ENCODE data around the gene MASP1.

MASP1 gene

GRCh38 chr3:187293516-187294430, 2.2 kb upstream of the MASP1 start:
- DNase-seq (ENCODE audit: low read depth): no peak

DNA sequence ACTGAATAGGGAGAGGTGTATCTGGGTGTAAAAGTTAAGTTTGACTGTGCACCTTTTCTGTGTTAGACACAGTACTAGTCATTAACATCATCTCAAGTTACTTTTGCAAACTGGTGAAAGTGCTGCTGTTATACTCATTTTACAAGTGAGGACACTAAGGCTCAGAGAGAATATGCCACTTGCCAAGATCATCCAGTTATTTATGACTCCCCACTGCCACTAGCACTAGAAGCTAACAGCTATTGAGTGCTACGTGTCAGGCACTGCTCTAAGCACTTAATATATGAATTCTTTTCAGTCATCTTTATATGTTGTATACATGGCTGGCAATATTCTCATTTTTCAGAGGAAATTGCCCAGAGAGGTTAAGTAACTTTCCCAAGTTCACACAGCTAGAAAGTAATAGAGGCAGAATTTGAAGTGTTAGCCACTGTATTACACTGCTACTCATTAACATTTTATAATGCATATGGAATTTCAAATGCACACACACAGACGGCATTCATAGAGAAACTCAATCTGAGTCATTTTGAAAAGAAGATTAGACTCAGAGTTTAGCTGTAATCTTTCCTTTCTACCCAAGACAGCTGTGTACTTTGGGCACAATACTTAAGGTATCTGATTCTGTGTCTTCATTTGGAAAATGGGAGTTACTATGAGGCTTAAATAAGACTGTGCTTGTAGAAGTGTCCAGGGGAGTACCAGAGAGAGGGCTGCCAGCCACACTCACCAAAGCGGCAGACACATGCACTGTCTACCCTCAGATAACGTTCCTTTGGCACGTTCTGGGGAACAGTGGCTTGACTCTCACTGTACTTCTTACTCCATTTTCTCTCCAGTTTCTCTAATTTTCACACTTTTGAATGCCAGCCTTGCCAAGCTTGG, 1.3 kb upstream of the MASP1 start:
- no peak for DNase-seq (ENCODE audit: low read depth)

GRCh38 chr3:187292181-187292580, 644 bp upstream of the MASP1 start:
- no peak for DNase-seq (ENCODE audit: low read depth)

GRCh38 chr3:187291001-187291511, 481 bp downstream of the MASP1 start:
- DNase-seq (ENCODE audit: low read depth): no peak

- DNase-seq (ENCODE audit: low read depth): no peak
Observed at GRCh38 chr3:187290503-187290902, 1.0 kb downstream of the MASP1 start.

DNA sequence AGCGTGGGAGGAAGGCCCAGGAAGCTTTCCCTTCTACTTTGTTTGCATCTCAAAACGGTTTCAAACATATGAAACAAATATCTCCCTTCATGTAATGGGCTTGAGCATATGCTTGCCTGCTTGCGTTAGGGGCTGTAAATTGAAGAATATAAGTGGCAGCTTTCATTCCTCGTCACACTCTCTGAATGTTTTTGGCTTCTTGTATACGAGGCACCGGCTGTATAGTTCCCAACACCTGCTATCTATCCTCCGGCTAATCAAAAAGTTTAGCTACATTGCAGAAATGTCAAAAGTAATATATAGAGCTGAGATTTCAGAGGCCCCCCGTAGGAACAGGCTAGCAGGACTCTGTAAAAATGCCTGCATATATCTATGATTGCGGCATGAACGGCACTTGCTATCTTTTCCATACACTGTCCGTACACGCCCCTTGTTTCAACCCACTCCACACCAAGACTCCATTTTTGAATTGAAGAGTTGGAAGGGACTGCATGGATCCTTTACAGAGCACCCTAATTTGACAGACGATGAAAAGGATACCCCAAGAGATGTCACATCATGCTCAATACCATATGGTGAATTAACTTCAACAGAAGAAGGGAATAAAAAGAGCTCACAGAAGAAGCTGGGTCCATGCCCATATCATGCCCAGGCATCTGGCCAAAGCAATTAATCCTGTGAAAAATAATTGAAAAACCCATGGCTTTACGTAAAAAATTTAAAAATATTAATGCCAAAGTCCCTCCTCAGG, 2.5 kb downstream of the MASP1 start:
- DNase-seq (ENCODE audit: low read depth): no peak

DNA sequence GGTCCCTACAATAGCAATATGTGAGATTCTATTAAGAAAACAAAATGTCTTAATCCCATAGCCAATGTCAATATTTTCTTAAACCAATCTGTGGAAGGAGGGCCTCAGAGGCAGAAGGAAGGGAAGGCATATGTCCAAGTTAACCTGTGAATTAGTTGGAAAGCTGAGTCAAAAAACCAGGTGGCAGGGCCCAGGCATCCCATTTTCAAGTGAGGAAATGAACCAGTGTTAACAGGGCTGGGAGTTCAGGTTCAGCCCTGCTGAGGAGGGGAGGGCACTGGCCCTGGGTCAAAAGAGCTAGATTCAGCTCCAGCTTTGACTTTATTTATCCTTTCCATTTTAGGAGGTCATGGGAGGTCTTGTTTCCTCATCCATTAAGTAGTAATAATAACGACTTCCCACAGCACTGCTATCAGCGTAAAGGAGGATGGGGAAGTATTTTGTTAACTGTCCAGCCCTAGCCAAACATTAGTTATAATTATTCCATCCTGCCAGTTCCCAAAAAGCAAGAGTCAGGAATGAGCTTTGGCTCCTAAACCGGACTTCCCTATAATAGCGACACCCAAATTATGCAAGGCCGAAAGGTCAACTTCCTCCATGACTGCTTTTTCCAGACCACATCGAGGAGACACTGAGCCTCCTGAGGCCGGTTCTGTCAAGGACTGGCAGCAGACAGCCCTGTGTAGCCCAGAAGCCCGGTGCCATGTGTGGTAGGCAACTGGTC, 3.2 kb downstream of the MASP1 start:
- DNase-seq (ENCODE audit: low read depth): no peak

DNA sequence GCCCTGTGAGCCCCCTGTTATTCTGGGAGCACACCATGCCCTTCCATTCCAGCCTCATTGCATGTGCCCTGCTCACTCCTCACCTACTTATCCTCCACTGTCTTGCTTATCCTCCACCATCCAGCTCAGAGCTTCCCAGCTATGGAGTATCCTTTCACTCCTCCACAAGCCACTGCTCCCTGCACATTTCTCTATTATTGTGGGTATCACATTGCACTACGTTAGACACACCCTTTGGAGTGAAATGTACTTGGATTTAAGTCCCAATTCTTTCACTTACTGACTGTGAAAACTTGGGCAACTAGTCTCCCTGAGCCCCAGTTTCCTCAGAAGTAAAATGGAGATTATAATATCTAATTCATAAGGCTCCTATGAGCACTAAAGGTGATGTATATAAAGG, 4.3 kb downstream of the MASP1 start:
- no peak for DNase-seq (ENCODE audit: low read depth)

- no peak for DNase-seq (ENCODE audit: low read depth)
Observed at GRCh38 chr3:187286467-187287059, 5.0 kb downstream of the MASP1 start.

- no peak for DNase-seq (ENCODE audit: low read depth)
Observed at GRCh38 chr3:187281191-187281714, 10.3 kb downstream of the MASP1 start.

DNA sequence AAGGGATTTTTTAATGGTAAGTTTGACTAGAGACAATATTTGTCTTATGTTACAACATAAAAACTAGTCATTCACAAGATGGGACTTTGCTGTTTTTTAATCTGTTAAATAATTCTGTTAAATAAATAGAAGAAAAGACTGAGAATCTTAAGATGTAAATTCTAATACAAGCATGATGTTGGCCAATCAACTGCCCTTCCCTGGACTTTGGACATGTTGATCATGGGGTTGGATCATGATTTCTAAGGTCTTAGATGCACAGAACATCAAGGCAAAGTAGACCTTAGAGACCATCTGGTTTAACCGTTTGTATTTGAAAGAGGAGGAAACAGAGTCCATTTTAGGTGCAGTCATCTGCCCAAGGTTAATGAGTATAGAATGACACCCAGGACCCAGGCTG, 10.9 kb downstream of the MASP1 start:
- no peak for DNase-seq (ENCODE audit: low read depth)

GRCh38 chr3:187277129-187277462, 14.4 kb downstream of the MASP1 start:
- DNase-seq (ENCODE audit: low read depth): no peak

DNA sequence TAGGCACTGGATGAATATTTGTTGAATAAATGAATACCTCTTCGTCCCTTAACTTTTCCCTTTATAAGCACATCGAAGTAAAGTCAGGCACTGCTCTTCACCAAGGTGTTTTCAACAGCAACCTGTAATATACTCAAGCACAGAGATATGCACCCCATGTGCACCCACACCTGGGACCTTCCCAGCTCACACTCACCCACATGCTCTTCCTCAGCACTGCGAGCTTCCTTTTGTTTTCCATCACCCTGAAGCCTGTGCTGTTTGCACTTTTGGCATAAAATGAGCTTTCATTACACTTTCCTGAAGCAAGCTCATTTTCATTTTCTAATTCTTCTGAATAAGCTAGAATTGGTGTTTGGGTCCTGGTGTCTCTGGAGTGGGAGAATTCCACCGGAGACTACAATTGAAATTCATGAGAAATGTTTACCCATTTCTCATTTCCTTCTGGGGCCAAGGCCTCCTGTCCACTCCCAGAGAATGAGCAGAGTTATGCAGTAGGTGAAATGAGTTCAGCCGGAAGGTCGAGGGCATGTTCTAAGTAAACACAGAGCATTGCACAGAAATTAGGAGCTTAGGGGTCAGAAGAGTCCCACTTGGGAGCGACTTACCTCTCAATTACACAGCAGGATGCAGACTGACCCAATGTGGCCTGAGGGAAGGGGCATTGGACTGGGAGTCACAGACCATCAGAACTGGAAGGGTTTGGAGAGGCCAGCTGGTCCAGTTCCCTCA, 15.0 kb downstream of the MASP1 start:
- no peak for DNase-seq (ENCODE audit: low read depth)

DNA sequence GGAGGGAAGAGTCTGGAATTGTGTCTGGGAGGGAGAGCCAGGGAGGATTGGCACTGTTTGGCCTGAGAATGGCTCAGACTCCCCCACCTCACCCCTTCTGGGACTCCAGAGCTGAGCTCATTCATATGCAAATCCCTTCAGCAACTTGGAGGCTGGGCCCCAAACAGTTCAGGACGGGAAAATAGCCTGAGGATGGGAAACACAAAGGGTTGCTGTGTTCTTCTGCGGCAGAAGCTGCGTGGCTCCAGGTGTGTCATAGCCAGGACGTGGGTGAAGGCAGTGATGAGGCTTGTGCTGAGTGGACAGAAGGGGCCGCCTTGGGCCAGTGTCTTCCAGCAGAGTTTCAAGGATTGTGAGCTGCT, 16.6 kb downstream of the MASP1 start:
- no peak for DNase-seq (ENCODE audit: low read depth)

DNA sequence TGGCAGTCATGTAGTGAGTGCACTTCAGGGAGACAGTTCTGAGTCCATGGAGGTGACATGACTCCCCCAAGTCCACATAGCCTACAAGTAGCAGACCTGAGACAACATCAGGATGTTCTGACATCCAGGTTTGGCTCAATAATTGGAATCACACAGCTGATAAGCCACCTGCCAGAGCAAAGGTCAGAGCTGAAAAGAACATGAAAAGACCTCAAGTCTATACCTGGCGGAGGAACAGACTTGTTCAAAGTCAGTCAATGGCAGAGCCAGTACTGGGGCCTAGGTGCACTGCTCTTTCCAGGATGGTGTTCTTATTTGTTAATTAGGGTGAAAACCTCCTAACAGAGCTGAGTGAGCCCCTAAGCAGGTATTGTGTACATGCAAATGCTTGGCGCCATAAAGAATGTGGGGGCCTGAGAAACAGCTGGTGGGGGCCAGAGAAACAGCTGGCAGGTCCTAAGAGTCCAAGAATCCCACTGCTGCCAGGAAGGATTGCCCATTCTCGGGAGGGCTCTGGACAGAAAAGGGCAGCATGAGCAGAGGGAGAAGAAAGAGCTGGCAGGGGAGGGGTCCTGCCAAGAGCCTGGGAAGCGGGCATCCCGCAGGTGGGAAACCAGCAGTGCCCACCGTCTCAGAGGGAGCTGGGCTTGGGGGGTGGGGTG, 17.1 kb downstream of the MASP1 start:
- no peak for DNase-seq (ENCODE audit: low read depth)

- DNase-seq (ENCODE audit: low read depth): no peak
Observed at GRCh38 chr3:187271582-187271981, 20.0 kb downstream of the MASP1 start.

DNA sequence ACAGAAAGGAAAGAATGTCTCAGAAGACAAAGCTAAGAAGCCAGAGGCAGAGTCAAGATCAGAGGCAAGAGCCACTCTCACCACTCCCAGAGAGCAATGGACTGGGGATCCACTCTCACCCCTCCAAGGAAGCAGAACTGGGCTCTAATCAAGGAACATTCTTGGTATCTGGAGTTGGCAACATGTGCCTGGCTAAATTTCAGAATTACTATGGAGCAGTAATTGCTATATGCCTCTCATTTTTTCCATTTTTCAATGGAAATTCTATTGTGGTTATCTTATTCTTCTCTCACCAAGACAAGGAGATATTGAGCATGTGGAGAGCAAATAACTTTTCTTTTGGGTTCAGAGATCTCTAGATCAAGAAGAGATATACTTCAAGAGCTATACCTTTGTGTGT, 22.1 kb downstream of the MASP1 start:
- no peak for DNase-seq (ENCODE audit: low read depth)

DNA sequence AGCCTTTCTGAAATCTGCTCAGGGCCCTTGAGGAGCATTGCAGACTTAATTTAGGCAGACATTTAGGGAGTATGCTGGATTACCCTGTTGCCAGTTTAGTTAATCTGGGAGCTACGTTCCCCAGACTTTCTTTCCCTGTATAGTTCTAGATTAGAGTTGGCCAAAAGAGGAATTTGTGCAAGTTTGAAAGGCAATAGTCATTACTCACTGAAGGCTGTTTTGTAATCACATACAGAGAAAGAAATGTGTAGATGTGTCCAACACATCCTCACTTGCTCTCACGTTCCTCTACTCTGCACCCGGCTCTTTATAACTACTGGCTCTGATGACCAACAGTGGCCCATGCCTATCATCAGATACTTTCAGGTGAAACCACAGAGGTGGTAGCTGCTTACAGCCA, 24.2 kb downstream of the MASP1 start:
- DNase-seq (ENCODE audit: low read depth): no peak

- no peak for DNase-seq (ENCODE audit: low read depth)
Observed at GRCh38 chr3:187266691-187267090, 24.8 kb downstream of the MASP1 start.

DNA sequence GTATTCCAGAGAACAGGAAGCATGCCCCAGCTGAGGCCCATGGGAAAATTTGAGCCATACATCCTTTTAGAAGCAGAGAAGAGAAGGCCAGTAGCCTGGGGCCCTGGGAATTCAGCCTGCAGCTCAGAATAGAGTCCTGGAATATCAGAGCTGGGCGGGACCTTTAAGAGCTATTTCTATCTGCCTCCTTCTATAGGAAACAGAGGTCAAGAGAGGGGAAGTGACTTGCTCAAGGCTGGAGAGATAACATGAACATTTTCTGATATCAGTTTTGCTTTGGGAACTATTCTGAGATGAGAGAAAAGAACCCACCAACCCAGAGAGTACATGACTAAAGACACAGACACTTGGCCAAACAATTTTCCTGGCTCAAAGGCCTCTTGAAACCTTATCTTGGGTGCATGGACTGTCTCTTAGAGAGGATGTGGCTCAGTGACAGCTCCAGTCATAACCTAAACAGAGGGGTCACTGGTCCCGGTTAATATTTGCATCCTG, 26.0 kb downstream of the MASP1 start:
- no peak for DNase-seq (ENCODE audit: low read depth)
